Measurements from ENCODE around the gene ZSWIM3. TPM values are rescaled to one million over a fixed set of nuclear protein-coding genes. Genes with fewer than 3 reads are reported as not detected.

ZSWIM3 gene
- total and polyA plus RNA-seq, 2 donors (not counting 3 experiments of a cell fraction or from before 2014, with no cell fraction given), result 3.8 to 4.4 TPM

- DNase-seq (ENCODE audit: low read depth, low spot score) (no peak), FAIRE-seq (no peak)
- no peaks in the 10 kb centered on the region for H3K4me1 ChIP-seq (ENCODE audit: control insufficient read depth, extremely low read depth, insufficient read depth, low read length)
- H3K27me3 ChIP-seq (ENCODE audit: control insufficient read depth in 2 of 2, insufficient read depth in 2 of 2, low read length in 2 of 2), result no peaks in the 10 kb centered on the region
- H3K79me2 ChIP-seq (ENCODE audit: control insufficient read depth, insufficient read depth, low read length), result no peaks in the 10 kb centered on the region
- dilution Hi-C loops (cut with MboI; ENCODE audit: extremely low pct_ligation_motif_present, low sequenced_read_pairs) (no loop called here), intact Hi-C loops (cut with micrococcal nuclease) (no loop called here)
- ChIA-PET CTCF (interaction anchor here (1.2 to 1.9 kb wide), 2 partner anchors 10 to 41 kb away, joined by 5 to 6 read pairs; partner anchors contain the start of gene SNX21), POLR2A (no interaction called here)
- H3K4me3 ChIP-seq (replicated peaks in 1 of 3; ENCODE audit: insufficient read depth in 1 of 3, low read depth in 1 of 3, low read length in 3 of 3), result no peak overlapping the region
- no peak overlapping the region for H3K9ac ChIP-seq (replicated peaks; ENCODE audit: extremely low read depth, insufficient read depth, low read length)
- H2AFZ ChIP-seq (ENCODE audit: low read depth, low read length), result no peak overlapping the region
- no peaks in the 10 kb centered on the region for H3K9me1 ChIP-seq (replicated peaks; ENCODE audit: control insufficient read depth, extremely low read depth, insufficient read depth, low read length)
- no TSS peak for BruUV-seq (replicated peaks)
- no peak overlapping the region for H3K4me2 ChIP-seq (ENCODE audit: insufficient read depth, low read length)
- H4K20me1 ChIP-seq (replicated peaks; ENCODE audit: control insufficient read depth, extremely low read depth, insufficient read depth, low read length), result no peaks in the 10 kb centered on the region
- TF ChIP-seq, protein P1, sequence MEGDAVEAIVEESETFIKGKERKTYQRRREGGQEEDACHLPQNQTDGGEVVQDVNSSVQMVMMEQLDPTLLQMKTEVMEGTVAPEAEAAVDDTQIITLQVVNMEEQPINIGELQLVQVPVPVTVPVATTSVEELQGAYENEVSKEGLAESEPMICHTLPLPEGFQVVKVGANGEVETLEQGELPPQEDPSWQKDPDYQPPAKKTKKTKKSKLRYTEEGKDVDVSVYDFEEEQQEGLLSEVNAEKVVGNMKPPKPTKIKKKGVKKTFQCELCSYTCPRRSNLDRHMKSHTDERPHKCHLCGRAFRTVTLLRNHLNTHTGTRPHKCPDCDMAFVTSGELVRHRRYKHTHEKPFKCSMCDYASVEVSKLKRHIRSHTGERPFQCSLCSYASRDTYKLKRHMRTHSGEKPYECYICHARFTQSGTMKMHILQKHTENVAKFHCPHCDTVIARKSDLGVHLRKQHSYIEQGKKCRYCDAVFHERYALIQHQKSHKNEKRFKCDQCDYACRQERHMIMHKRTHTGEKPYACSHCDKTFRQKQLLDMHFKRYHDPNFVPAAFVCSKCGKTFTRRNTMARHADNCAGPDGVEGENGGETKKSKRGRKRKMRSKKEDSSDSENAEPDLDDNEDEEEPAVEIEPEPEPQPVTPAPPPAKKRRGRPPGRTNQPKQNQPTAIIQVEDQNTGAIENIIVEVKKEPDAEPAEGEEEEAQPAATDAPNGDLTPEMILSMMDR (IDR thresholded peaks at IDR 0.05; ENCODE audit: extremely low read depth in 1 of 2, insufficient read depth in 1 of 2, low read depth in 1 of 2, low read length in 2 of 2), result no peak
- no peak for TF ChIP-seq JUN (IDR thresholded peaks at IDR 0.05; ENCODE audit: borderline replicate concordance, insufficient read depth, insufficient read length, low read depth)
- TF ChIP-seq EZH2 (IDR thresholded peaks at IDR 0.05; ENCODE audit: borderline replicate concordance, low read depth, low read length, severe bottlenecking), result no peak
- no peak for TF ChIP-seq FOS (IDR thresholded peaks at IDR 0.05; ENCODE audit: borderline replicate concordance, insufficient read depth, low read length)
- H3K36me3 ChIP-seq (ENCODE audit: control insufficient read depth in 2 of 2, extremely low read depth in 1 of 2, insufficient read depth in 2 of 2, low read length in 2 of 2), result peaks cover 0 to 13% of the 10 kb centered on the region in 2 experiments
- no peak overlapping the region for H3K27ac ChIP-seq (ENCODE audit: insufficient read depth, low read depth, low read length)
- H3K9me3 ChIP-seq (replicated peaks; ENCODE audit: control insufficient read depth, insufficient read depth, low read length), result no peaks in the 10 kb centered on the region
Observed at GRCh38 chr20:45874576-45874975, 17.2 kb downstream of the ZSWIM3 start.

DNA sequence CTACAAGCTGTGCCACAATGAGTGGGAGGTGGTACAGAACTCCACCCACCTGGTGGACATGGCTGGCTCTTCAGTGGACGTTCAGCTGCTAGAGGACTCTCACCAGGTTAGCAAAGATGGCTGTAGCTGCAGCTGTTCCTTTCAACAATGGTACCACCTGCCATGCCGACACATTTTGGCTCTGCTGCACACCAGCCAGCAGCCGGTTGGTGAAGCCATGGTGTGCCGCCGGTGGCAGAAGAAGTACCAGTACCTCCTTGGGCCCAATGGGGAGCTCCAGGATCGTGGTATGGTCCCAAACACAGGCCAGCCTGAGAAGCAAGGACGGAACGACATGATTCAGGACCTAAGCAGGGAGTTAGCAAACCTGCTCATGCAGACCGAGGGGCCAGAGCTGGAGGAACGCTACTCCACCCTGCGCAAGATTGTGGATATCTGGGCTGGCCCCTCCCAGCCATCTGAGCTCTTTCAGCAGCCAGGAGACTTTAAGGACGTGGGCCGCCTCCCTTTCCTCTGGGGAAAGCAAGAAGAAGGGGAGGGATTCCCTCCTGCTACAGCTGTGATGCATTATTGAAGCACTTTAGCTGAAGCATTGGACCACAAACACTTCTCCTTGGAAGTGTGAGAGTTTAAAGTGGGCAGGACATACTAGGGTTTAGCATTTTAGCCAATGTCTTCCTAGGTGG is 20.8 kb downstream of the ZSWIM3 start:
- Histone ChIP-seq H3K9me1 (replicated peaks; ENCODE audit: control insufficient read depth, extremely low read depth, insufficient read depth, low read length) (no peaks in the 10 kb centered on the region), H2AFZ (ENCODE audit: low read depth, low read length) (no peak overlapping the region), H3K4me1 (ENCODE audit: control insufficient read depth, extremely low read depth, insufficient read depth, low read length) (peaks cover 2% of the 10 kb centered on the region), H3K9ac (replicated peaks; ENCODE audit: extremely low read depth, insufficient read depth, low read length) (no peak overlapping the region), H3K27ac (ENCODE audit: insufficient read depth, low read depth, low read length) (no peak overlapping the region), H3K36me3 (ENCODE audit: control insufficient read depth in 2 of 2, extremely low read depth in 1 of 2, insufficient read depth in 2 of 2, low read length in 2 of 2) (peaks cover 0 to 18% of the 10 kb centered on the region in 2 experiments), H3K27me3 (ENCODE audit: control insufficient read depth in 2 of 2, insufficient read depth in 2 of 2, low read length in 2 of 2) (no peaks in the 10 kb centered on the region), H4K20me1 (replicated peaks; ENCODE audit: control insufficient read depth, extremely low read depth, insufficient read depth, low read length) (no peaks in the 10 kb centered on the region), H3K79me2 (ENCODE audit: control insufficient read depth, insufficient read depth, low read length) (peaks cover 15% of the 10 kb centered on the region), H3K9me3 (replicated peaks; ENCODE audit: control insufficient read depth, insufficient read depth, low read length) (no peaks in the 10 kb centered on the region), H3K4me2 (ENCODE audit: insufficient read depth, low read length) (no peak overlapping the region), H3K4me3 (replicated peaks in 1 of 3; ENCODE audit: insufficient read depth in 1 of 3, low read depth in 1 of 3, low read length in 3 of 3) (no peak overlapping the region)
- no TSS peak for BruUV-seq (replicated peaks)
- ChIA-PET POLR2A (no interaction called here), CTCF (interaction anchor here (0.7 kb wide), 2 partner anchors 21 to 34 kb away, joined by 3 read pairs; partner anchors contain the start of genes ACOT8, PLTP and ZSWIM3)
- DNase-seq (ENCODE audit: low read depth, low spot score) (no peak), FAIRE-seq (no peak)
- TF ChIP-seq JUN (IDR thresholded peaks at IDR 0.05; ENCODE audit: borderline replicate concordance, insufficient read depth, insufficient read length, low read depth), result no peak
- no peak for TF ChIP-seq MYC (IDR thresholded peaks at IDR 0.05; ENCODE audit: low read depth, low read length)
- TF ChIP-seq EZH2 (IDR thresholded peaks at IDR 0.05; ENCODE audit: borderline replicate concordance, low read depth, low read length, severe bottlenecking), result no peak
- TF ChIP-seq POLR2AphosphoS5 (IDR thresholded peaks at IDR 0.05; ENCODE audit: insufficient read depth, low read depth, low read length), result no peak
- no peak for TF ChIP-seq FOS (IDR thresholded peaks at IDR 0.05; ENCODE audit: borderline replicate concordance, insufficient read depth, low read length)
- TF ChIP-seq POLR2A (IDR thresholded peaks at IDR 0.05; ENCODE audit: low read depth, low read length), result no peak
- TF ChIP-seq, protein P1 (IDR thresholded peaks at IDR 0.05; ENCODE audit: extremely low read depth in 1 of 2, insufficient read depth in 1 of 2, low read depth in 1 of 2, low read length in 2 of 2), result no peak
- no peak for TF ChIP-seq GATA2 (IDR thresholded peaks at IDR 0.05; ENCODE audit: insufficient read depth, insufficient read length, low read depth, low read length)
- TF ChIP-seq, protein P2, sequence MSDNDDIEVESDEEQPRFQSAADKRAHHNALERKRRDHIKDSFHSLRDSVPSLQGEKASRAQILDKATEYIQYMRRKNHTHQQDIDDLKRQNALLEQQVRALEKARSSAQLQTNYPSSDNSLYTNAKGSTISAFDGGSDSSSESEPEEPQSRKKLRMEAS (IDR thresholded peaks at IDR 0.05; ENCODE audit: insufficient read depth, insufficient read length), result no peak
- dilution Hi-C loops (cut with MboI; ENCODE audit: extremely low pct_ligation_motif_present, low sequenced_read_pairs), result no loop called here
- intact Hi-C loops (cut with micrococcal nuclease), result no loop called here
